Heart right ventricle (tissue), 16 donors: Measurements from ENCODE around the gene YAP1. TPM values are rescaled to one million over a fixed set of nuclear protein-coding genes. Genes with fewer than 3 reads are reported as not detected.
A peak's percentile ranks its signal among the peaks of the same experiment; 100 is the strongest.

Experiments used
- ATAC-seq, 8 donors: fragments of 200-7000 bp; cut with Tn5 transposase; one replicate each; pipeline ENCODE4 v1.9.1; 2020; ENCODE audit warnings: mild to moderate bottlenecking in 8 of 8, moderate library complexity in 8 of 8, moderate number of reproducible peaks in 1 of 8
- DNase-seq, 2 donors: peaks; one replicate each; pipeline ENCODE4 v3.0.0-alpha.2; 2020
- H3K27ac ChIP-seq, 10 donors: fragments of 200-600 bp; sonication (generic) in 2 of 10; one replicate each; pipeline versions ENCODE4 v1.5.0 to v1.8.0; 2020 to 2022; ENCODE audit warnings: mild to moderate bottlenecking in 3 of 10
- H3K27me3 ChIP-seq, 7 donors: fragments of 200-600 bp; one replicate each; pipeline ENCODE4 v1.8.0; 2021 to 2022; ENCODE audit warnings: mild to moderate bottlenecking in 2 of 7
- H3K36me3 ChIP-seq, 9 donors: fragments of 200-600 bp; sonication (generic) in 1 of 9; one replicate each; pipeline versions ENCODE4 v1.5.0 to v1.8.0; 2020 to 2022; ENCODE audit warnings: mild to moderate bottlenecking in 2 of 9
- H3K4me1 ChIP-seq, 9 donors: fragments of 200-600 bp; sonication (generic) in 1 of 9; one replicate each; pipeline versions ENCODE4 v1.5.0 to v1.8.0; 2020 to 2022; ENCODE audit warnings: mild to moderate bottlenecking in 4 of 9
- H3K4me3 ChIP-seq, 10 donors: fragments of 200-600 bp; sonication (generic) in 2 of 10; one replicate each; pipeline versions ENCODE4 v1.5.0 to v1.8.0; 2020 to 2022; ENCODE audit warnings: mild to moderate bottlenecking in 7 of 10, moderate library complexity in 2 of 10
- H3K9me3 ChIP-seq, 11 donors: fragments of 200-600 bp in 10 of 11; sonication (generic) in 2 of 11; one replicate each; pipeline versions ENCODE4 v1.5.0 to v1.8.0; 2013 to 2022; ENCODE audit warnings: mild to moderate bottlenecking in 2 of 11, control low read depth in 1 of 11, moderate library complexity in 1 of 11
- WGBS, 2 donors: extraction: QIAGEN DNeasy Blood & Tissue Kit; methylation state at CpG; one replicate each; pipeline ENCODE4 v1.1.7; 2013; ENCODE audit warnings: inconsistent platforms in 1 of 2; 5-methylcytosine and 5-hydroxymethylcytosine counted together
- intact Hi-C, 10 donors: fragments of 100-400 bp; cut with DNase I; formaldehyde crosslinking; loops; one replicate each; pipeline versions ENCODE4 v1.11.1 to v1.14.2; 2022
- polyA plus RNA-seq, 2 donors: library from polyadenylated mRNA; stranded (reverse); fragments of 200-250 nt; gene quantifications; one replicate each; pipeline ENCODE4 v1.2.3, GENCODE V29; 2013
- total RNA-seq, 10 donors: library from RNA; stranded (reverse); fragmentation: NEBNext Ultra II Directional in 3 of 10; extraction: Animal tissue kit (Norgen Biotek cat#: 25700) in 3 of 10; gene quantifications; one replicate each; pipeline versions ENCODE4 v1.2.1 to v1.2.4, GENCODE V29; 2021 to 2023
- TF ChIP-seq, protein P1 (sequence below), 9 donors: fragments of 200-600 bp; sonication (generic) in 2 of 9; IDR thresholded peaks; one replicate each; pipeline versions ENCODE4 v1.5.0 to v1.8.0; 2021 to 2022; ENCODE audit warnings: antibody characterized with exemption in 9 of 9, mild to moderate bottlenecking in 5 of 9, moderate library complexity in 1 of 9
- donor health status: Arrhythmogenic right ventricular cardiomyopathy.
- donor health status: ischemic (EF 13 %, LVEDD 7.1; RV severe dilation, severe dysfunction).
- donor health status: healthy with polysubstance abuse.
- donor health status: DM: no; HTN: yes; CAD: no.
- donor health status: DM: no; HTN: no; CAD: no.
- donor health status: ischemic (EF 25% LVEDD 6.9; RV normal size, moderate dysfunction).
- donor health status: ischemic (EF 25% LVEDD 5.7; RV mildly dilated, moderate dysfunction).
- donor health status: healthy.
- donor health status: DM: yes; HTN: yes; CAD: no.
- donor health status: Ischemic cardiomyopathy.
- donor health status: ischemic (EF 35%, LVEDD 5.7; RV mildly dilated, moderate dysfunction).
- donor health status: nonischemic (EF 11% LVEDD 7.7; RV severe dilation, severe dysfunction).
- donor health status: DM: yes; HTN: yes; CAD: no.
- donor health status: PGD.
- donor health status: ischemic (EF 29% LVEDD 5.4; RV normal size, mild dysfunction).
- donor health status: nonischemic (EF 23%, LVEDD 6.1; RV moderate dilation, normal function).

Gene YAP1
- total and polyA plus RNA-seq, 12 donors = 15.7 to 91.3 (median 65.0) TPM

DNA sequence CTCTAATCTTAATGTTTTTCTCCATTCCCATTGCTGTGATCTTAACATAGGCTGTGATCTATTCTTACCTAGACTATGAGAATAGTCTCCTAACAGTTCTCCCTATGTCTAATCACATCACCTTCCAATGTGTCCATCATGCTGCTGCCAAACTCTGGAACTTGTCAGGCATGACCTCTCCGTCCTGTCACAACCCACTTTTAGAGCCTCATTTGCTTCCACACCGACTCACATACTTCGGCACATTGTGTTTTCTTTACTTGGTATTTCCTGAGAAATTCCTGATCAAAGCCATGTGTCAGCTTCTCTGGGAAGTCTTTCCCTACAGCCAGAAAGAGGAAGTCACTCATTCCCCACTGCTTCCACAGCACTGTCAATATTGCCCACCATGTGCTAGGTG lies 166.5 kb downstream of the YAP1 start:
- Histone ChIP-seq H3K4me1 (peaks cover 0 to 12% (median 6%) of the 10 kb centered on the region in 9 donors), H3K27me3 (peaks cover 0 to 32% (median 0%) of the 10 kb centered on the region in 7 donors), H3K36me3 (no peaks in the 10 kb centered on the region), H3K27ac (no peak overlapping the region), H3K9me3 (no peaks in the 10 kb centered on the region), H3K4me3 (no peak overlapping the region)
- WGBS, 2 donors = 29 to 39% methylated on average over 3 of the region's 3 CpGs
- no peak for DNase-seq
- TF ChIP-seq, protein P1, sequence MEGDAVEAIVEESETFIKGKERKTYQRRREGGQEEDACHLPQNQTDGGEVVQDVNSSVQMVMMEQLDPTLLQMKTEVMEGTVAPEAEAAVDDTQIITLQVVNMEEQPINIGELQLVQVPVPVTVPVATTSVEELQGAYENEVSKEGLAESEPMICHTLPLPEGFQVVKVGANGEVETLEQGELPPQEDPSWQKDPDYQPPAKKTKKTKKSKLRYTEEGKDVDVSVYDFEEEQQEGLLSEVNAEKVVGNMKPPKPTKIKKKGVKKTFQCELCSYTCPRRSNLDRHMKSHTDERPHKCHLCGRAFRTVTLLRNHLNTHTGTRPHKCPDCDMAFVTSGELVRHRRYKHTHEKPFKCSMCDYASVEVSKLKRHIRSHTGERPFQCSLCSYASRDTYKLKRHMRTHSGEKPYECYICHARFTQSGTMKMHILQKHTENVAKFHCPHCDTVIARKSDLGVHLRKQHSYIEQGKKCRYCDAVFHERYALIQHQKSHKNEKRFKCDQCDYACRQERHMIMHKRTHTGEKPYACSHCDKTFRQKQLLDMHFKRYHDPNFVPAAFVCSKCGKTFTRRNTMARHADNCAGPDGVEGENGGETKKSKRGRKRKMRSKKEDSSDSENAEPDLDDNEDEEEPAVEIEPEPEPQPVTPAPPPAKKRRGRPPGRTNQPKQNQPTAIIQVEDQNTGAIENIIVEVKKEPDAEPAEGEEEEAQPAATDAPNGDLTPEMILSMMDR (IDR thresholded peaks at IDR 0.05) = no peak
- peak in 1 of 8 donors; percentile 47 for ATAC-seq
- intact Hi-C loops = loop anchor here in 2 of 10 donors (10.0 kb wide), 2 partner anchors 172 to 182 kb away; no protein-coding TSS in a partner anchor

- peaks cover 0 to 18% (median 0%) of the 10 kb centered on the region in 7 donors for H3K27me3 ChIP-seq
- TF ChIP-seq, protein P1 (IDR thresholded peaks at IDR 0.05) = peak in 2 of 9 donors; percentile 10 to 31
- intact Hi-C loops = loop anchor here in 3 of 10 donors (10.0 kb wide), 4 partner anchors 55 to 215 kb away; no protein-coding TSS in a partner anchor
- no peak for DNase-seq
- H3K4me3 ChIP-seq = peak overlapping the region in 2 of 10 donors; percentile 6 to 13
- WGBS, 2 donors = 16 to 23% methylated on average over 13 of the region's 13 CpGs
- no peak overlapping the region for H3K27ac ChIP-seq
- H3K36me3 ChIP-seq = no peaks in the 10 kb centered on the region
- peak in 2 of 8 donors; percentile 47 to 55 for ATAC-seq
- H3K9me3 ChIP-seq = no peaks in the 10 kb centered on the region
- H3K4me1 ChIP-seq = peaks cover 0 to 18% (median 6%) of the 10 kb centered on the region in 9 donors
Observed at GRCh38 chr11:102279641-102280170, 169.5 kb downstream of the YAP1 start.

GRCh38 chr11:102280245-102280833 lies 170.1 kb downstream of the YAP1 start:
- no peak overlapping the region for H3K27ac ChIP-seq
- ATAC-seq = no peak
- 89 to 92% methylated on average over 4 of the region's 4 CpGs for WGBS, 2 donors

More at GRCh38 chr11:102280245-102280833, 170.1 kb downstream of the YAP1 start:
- DNase-seq = no peak
- Histone ChIP-seq H3K27me3 (peaks cover 0 to 15% (median 0%) of the 10 kb centered on the region in 7 donors), H3K9me3 (no peaks in the 10 kb centered on the region), H3K4me3 (no peak overlapping the region), H3K4me1 (peaks cover 0 to 18% (median 6%) of the 10 kb centered on the region in 9 donors), H3K36me3 (no peaks in the 10 kb centered on the region)
- TF ChIP-seq, protein P1 (IDR thresholded peaks at IDR 0.05) = no peak
- intact Hi-C loops = loop anchor here in 2 of 10 donors (10.0 kb wide), 2 partner anchors 54 to 214 kb away; no protein-coding TSS in a partner anchor

Other genes starting within 250 kb of the YAP1 start
- gene CEP126, start 195.4 kb upstream of the YAP1 start, total RNA-seq = 1 to 10 TPM in 6 of 10 donors, under 1 TPM in 4; 0.40 to 1.8 (median 1.2) TPM
- gene CEP126, start 195.4 kb upstream of the YAP1 start, polyA plus RNA-seq = 1 to 10 TPM in 1 of 2 donors, under 1 TPM in 1; 0.25 to 2.5 TPM
- gene ANGPTL5, start 193.9 kb upstream of the YAP1 start, total RNA-seq = 1 to 10 TPM in 1 of 10 donors, under 1 TPM in 9; 0.17 to 1.3 (median 0.54) TPM
- under 1 TPM; 0.09 to 0.95 TPM for gene ANGPTL5, start 193.9 kb upstream of the YAP1 start, polyA plus RNA-seq
- 1 to 10 TPM in 2 of 10 donors, under 1 TPM in 7, not detected in 1; 0.26 to 1.8 (median 0.69) TPM for gene CFAP300, start 63.0 kb upstream of the YAP1 start, total RNA-seq
- under 1 TPM; 0.59 to 0.65 TPM for gene CFAP300, start 63.0 kb upstream of the YAP1 start, polyA plus RNA-seq
- gene BIRC3, start 207.0 kb downstream of the YAP1 start, total RNA-seq = 10 to 100 TPM in 3 of 10 donors, 1 to 10 TPM in 7; 1.5 to 16.5 (median 5.7) TPM
- 1 to 10 TPM; 1.1 to 6.0 TPM for gene BIRC3, start 207.0 kb downstream of the YAP1 start, polyA plus RNA-seq
- gene BIRC2, start 236.8 kb downstream of the YAP1 start, total RNA-seq = 10 to 100 TPM; 25.4 to 39.7 (median 28.6) TPM
- gene BIRC2, start 236.8 kb downstream of the YAP1 start, polyA plus RNA-seq = 10 to 100 TPM; 20.2 to 26.6 TPM